NCI-H82 (cell line): ENCODE data around the gene OSGIN1.

Source experiments
- DNase-seq: peaks from one replicate; lab custom pipeline; 2025; lab: John Stamatoyannopoulos, UW

Gene OSGIN1

GRCh38 chr16:83925957-83926725 is 26.9 kb upstream of the OSGIN1 start:
- no peak for DNase-seq

GRCh38 chr16:83926726-83927397 is 26.2 kb upstream of the OSGIN1 start:
- peak; percentile 78 for DNase-seq

GRCh38 chr16:83928341-83929055 is 24.5 kb upstream of the OSGIN1 start:
- DNase-seq = no peak

- DNase-seq = no peak
Measured at GRCh38 chr16:83929811-83930555, 23.1 kb upstream of the OSGIN1 start.

- DNase-seq = no peak
Measured at GRCh38 chr16:83930730-83931500, 22.1 kb upstream of the OSGIN1 start.

GRCh38 chr16:83931556-83931955 is 21.5 kb upstream of the OSGIN1 start:
- DNase-seq = no peak

GRCh38 chr16:83932304-83932703 is 20.7 kb upstream of the OSGIN1 start:
- DNase-seq = no peak

- peak; percentile 91 for DNase-seq
Measured at GRCh38 chr16:83932955-83933673, 19.9 kb upstream of the OSGIN1 start.

GRCh38 chr16:83933885-83934683 is 19.0 kb upstream of the OSGIN1 start:
- DNase-seq = no peak

GRCh38 chr16:83934684-83934977 is 18.4 kb upstream of the OSGIN1 start:
- no peak for DNase-seq

- no peak for DNase-seq
Measured at GRCh38 chr16:83935005-83935857, 17.8 kb upstream of the OSGIN1 start.

GRCh38 chr16:83935858-83936255 is 17.2 kb upstream of the OSGIN1 start:
- DNase-seq = no peak

- peak; percentile 46 for DNase-seq
Measured at GRCh38 chr16:83936581-83937165, 16.4 kb upstream of the OSGIN1 start.

GRCh38 chr16:83937267-83937666 is 15.8 kb upstream of the OSGIN1 start:
- no peak for DNase-seq

- DNase-seq = no peak
Measured at GRCh38 chr16:83937922-83938885, 14.8 kb upstream of the OSGIN1 start.

GRCh38 chr16:83939266-83939855 is 13.7 kb upstream of the OSGIN1 start:
- no peak for DNase-seq

GRCh38 chr16:83940119-83940518 is 12.9 kb upstream of the OSGIN1 start:
- DNase-seq = no peak
